GM23338 (cell line): ENCODE results near the gene ABCD2. TPM values are rescaled to one million over a fixed set of nuclear protein-coding genes. Genes with fewer than 3 reads are reported as not detected.
"Not testable (repeated sequence)": the region's sequence is repeated elsewhere in the genome, so short reads cannot be mapped to it uniquely, and the experiment has no call there.

Experiments used
- ATAC-seq: fragments of 200-7000 bp; cut with Tn5 transposase; 3 replicates; pipeline ENCODE4 v1.9.1; 2020
- DNase-seq: peaks from one replicate; pipeline ENCODE4 v3.0.0-alpha.2; 2015; ENCODE audit warnings: low spot score
- H2AFZ ChIP-seq: fragments of 200-600 bp; sonication (generic); 2 replicates; pipeline ENCODE4 v1.8.0; 2016; ENCODE audit warnings: antibody characterized with exemption, mild to moderate bottlenecking, moderate library complexity
- H3F3A ChIP-seq: fragments of 200-600 bp; sonication (generic); replicated peaks from 2 replicates; pipeline ENCODE4 v1.8.0; 2017; ENCODE audit warnings: antibody characterized with exemption, mixed run types, low read depth
- H3K27ac ChIP-seq: fragments of 200-600 bp; sonication (generic); 2 replicates; pipeline ENCODE4 v1.6.1; 2016; ENCODE audit warnings: low read depth
- H3K27me3 ChIP-seq: fragments of 200-600 bp; sonication (generic); 2 replicates; pipeline ENCODE4 v1.8.0; 2016; ENCODE audit warnings: mild to moderate bottlenecking, mixed run types, moderate library complexity; ENCODE audit not compliant: insufficient read depth
- H3K36me3 ChIP-seq: fragments of 200-600 bp; sonication (generic); 2 replicates; pipeline ENCODE4 v1.8.0; 2016; ENCODE audit warnings: mild to moderate bottlenecking; ENCODE audit not compliant: insufficient read depth
- H3K4me1 ChIP-seq: fragments of 200-600 bp; sonication (generic); 2 replicates; pipeline ENCODE4 v1.8.0; 2016; ENCODE audit warnings: mild to moderate bottlenecking, moderate library complexity; ENCODE audit not compliant: insufficient read depth
- H3K4me2 ChIP-seq: fragments of 200-600 bp; sonication (generic); 2 replicates; pipeline ENCODE4 v1.7.1; 2017; ENCODE audit warnings: mixed run types
- H3K4me3 ChIP-seq: fragments of 200-600 bp; sonication (generic); 2 replicates; pipeline ENCODE4 v1.6.1; 2016; ENCODE audit warnings: mixed run types
- H3K79me2 ChIP-seq: fragments of 200-600 bp; sonication (generic); replicated peaks from 2 replicates; pipeline ENCODE4 v1.8.0; 2017; ENCODE audit warnings: mild to moderate bottlenecking; ENCODE audit not compliant: insufficient read depth
- H3K9me2 ChIP-seq: fragments of 200-600 bp; sonication (generic); 2 replicates; pipeline ENCODE4 v1.8.0; 2017; ENCODE audit not compliant: insufficient read depth
- H4K20me1 ChIP-seq: fragments of 200-600 bp; sonication (generic); replicated peaks from 2 replicates; pipeline ENCODE4 v1.8.0; 2017; ENCODE audit warnings: mild to moderate bottlenecking; ENCODE audit not compliant: insufficient read depth
- H3K27ac Mint-ChIP-seq: 2 replicates; pipeline ENCODE4 v1.8.0; 2020; ENCODE audit warnings: inconsistent platforms, mild to moderate bottlenecking, moderate library complexity, mixed read lengths
- H3K27me3 Mint-ChIP-seq: 3 replicates; pipeline ENCODE4 v1.8.0; 2022; ENCODE audit warnings: low read depth, mild to moderate bottlenecking, moderate library complexity, mixed read lengths, inconsistent platforms; ENCODE audit not compliant: insufficient read depth, poor library complexity
- H3K36me3 Mint-ChIP-seq: 3 replicates; pipeline ENCODE4 v1.8.0; 2021; ENCODE audit warnings: low read depth, mild to moderate bottlenecking, inconsistent platforms, moderate library complexity, mixed read lengths
- H3K4me1 Mint-ChIP-seq: 3 replicates; pipeline ENCODE4 v1.8.0; 2020; ENCODE audit warnings: mild to moderate bottlenecking, inconsistent platforms, mixed read lengths
- H3K4me3 Mint-ChIP-seq: 3 replicates; pipeline ENCODE4 v1.8.0; 2021; ENCODE audit warnings: moderate library complexity, mild to moderate bottlenecking, inconsistent platforms, mixed read lengths
- H3K9me3 Mint-ChIP-seq: 3 replicates; pipeline ENCODE4 v1.8.0; 2020; ENCODE audit warnings: moderate library complexity, mild to moderate bottlenecking, inconsistent platforms, mixed read lengths
- CREB1 ChIP-seq: fragments of 250-450 bp; sonication (Bioruptor Pico); IDR thresholded peaks from 2 replicates; pipeline ENCODE4 v1.5.0; 2020; ENCODE audit warnings: low read depth, mild to moderate bottlenecking, moderate library complexity
- POLR2AphosphoS5 ChIP-seq: IDR thresholded peaks from 2 replicates; pipeline ENCODE4 v1.6.1; 2016; ENCODE audit warnings: antibody characterized with exemption, low read depth
- REST ChIP-seq: IDR thresholded peaks from one replicate; pipeline ENCODE4 v1.6.1; 2018; ENCODE audit warnings: antibody characterized with exemption; ENCODE audit not compliant: unreplicated experiment
- polyA plus RNA-seq: library from polyadenylated mRNA; unstranded; fragments of >200 nt; fragmentation: Nextera tagmentation; extraction: Ambion mirVana; gene quantifications from 2 replicates; pipeline ENCODE4 v1.2.1, GENCODE V29; 2016
- total RNA-seq: library from RNA; depleted of rRNA; stranded (reverse); fragments of >200 nt; shearing (Covaris generic); gene quantifications from 2 replicates; pipeline ENCODE4 v1.2.3, GENCODE V29; 2014
- TF ChIP-seq, protein P1 (sequence below): fragments of 250-450 bp; sonication (Bioruptor Pico); IDR thresholded peaks from 2 replicates; pipeline ENCODE4 v1.5.0; 2020; ENCODE audit warnings: mild to moderate bottlenecking, moderate library complexity

Gene ABCD2
- total and polyA plus RNA-seq, 2 experiments from 2014 or later, result not detected

- TF ChIP-seq, protein P1, sequence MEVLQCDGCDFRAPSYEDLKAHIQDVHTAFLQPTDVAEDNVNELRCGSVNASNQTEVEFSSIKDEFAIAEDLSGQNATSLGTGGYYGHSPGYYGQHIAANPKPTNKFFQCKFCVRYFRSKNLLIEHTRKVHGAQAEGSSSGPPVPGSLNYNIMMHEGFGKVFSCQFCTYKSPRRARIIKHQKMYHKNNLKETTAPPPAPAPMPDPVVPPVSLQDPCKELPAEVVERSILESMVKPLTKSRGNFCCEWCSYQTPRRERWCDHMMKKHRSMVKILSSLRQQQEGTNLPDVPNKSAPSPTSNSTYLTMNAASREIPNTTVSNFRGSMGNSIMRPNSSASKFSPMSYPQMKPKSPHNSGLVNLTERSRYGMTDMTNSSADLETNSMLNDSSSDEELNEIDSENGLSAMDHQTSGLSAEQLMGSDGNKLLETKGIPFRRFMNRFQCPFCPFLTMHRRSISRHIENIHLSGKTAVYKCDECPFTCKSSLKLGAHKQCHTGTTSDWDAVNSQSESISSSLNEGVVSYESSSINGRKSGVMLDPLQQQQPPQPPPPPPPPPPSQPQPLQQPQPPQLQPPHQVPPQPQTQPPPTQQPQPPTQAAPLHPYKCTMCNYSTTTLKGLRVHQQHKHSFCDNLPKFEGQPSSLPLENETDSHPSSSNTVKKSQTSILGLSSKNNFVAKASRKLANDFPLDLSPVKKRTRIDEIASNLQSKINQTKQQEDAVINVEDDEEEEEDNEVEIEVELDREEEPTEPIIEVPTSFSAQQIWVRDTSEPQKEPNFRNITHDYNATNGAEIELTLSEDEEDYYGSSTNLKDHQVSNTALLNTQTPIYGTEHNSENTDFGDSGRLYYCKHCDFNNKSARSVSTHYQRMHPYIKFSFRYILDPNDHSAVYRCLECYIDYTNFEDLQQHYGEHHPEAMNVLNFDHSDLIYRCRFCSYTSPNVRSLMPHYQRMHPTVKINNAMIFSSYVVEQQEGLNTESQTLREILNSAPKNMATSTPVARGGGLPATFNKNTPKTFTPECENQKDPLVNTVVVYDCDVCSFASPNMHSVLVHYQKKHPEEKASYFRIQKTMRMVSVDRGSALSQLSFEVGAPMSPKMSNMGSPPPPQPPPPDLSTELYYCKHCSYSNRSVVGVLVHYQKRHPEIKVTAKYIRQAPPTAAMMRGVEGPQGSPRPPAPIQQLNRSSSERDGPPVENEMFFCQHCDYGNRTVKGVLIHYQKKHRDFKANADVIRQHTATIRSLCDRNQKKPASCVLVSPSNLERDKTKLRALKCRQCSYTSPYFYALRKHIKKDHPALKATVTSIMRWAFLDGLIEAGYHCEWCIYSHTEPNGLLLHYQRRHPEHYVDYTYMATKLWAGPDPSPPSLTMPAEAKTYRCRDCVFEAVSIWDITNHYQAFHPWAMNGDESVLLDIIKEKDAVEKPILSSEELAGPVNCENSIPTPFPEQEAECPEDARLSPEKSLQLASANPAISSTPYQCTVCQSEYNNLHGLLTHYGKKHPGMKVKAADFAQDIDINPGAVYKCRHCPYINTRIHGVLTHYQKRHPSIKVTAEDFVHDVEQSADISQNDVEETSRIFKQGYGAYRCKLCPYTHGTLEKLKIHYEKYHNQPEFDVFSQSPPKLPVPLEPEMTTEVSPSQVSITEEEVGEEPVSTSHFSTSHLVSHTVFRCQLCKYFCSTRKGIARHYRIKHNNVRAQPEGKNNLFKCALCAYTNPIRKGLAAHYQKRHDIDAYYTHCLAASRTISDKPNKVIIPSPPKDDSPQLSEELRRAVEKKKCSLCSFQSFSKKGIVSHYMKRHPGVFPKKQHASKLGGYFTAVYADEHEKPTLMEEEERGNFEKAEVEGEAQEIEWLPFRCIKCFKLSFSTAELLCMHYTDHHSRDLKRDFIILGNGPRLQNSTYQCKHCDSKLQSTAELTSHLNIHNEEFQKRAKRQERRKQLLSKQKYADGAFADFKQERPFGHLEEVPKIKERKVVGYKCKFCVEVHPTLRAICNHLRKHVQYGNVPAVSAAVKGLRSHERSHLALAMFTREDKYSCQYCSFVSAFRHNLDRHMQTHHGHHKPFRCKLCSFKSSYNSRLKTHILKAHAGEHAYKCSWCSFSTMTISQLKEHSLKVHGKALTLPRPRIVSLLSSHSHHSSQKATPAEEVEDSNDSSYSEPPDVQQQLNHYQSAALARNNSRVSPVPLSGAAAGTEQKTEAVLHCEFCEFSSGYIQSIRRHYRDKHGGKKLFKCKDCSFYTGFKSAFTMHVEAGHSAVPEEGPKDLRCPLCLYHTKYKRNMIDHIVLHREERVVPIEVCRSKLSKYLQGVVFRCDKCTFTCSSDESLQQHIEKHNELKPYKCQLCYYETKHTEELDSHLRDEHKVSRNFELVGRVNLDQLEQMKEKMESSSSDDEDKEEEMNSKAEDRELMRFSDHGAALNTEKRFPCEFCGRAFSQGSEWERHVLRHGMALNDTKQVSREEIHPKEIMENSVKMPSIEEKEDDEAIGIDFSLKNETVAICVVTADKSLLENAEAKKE (CRISPR knock-in tag), result no peak
- TF ChIP-seq REST (no peak), POLR2AphosphoS5 (no peak), CREB1 (CRISPR knock-in tag) (no peak)
Observed at GRCh38 chr12:39623919-39624318, 4.3 kb upstream of the ABCD2 start (continued).

DNA sequence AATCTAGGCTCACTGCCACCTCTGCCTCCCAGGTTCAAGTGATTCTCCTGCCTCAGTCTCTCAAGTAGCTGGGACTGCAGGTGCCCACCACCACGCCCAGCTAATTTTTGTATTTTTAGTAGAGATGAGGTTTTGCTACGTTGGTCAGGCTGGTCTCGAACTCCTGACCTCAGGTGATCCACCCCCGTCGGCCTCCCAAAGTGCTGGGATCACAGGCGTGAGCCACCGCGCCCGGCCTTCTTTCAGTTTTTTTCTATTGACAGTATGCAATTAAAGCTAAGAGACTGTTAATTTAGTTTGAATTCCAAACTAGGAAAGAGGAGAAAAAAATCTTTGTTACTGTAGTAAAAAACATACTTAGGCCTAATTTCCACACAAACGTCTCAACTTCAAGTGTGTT, 3.6 kb upstream of the ABCD2 start:
- H3K4me1 Mint-ChIP-seq, H3K4me3 Mint-ChIP-seq, H3K27ac ChIP-seq, H3K4me3 ChIP-seq, H3K9me2 ChIP-seq, H3F3A ChIP-seq, H3K4me1 ChIP-seq, H3K27ac Mint-ChIP-seq, H3K36me3 Mint-ChIP-seq, DNase-seq, H3K36me3 ChIP-seq, H4K20me1 ChIP-seq, H2AFZ ChIP-seq, H3K27me3 Mint-ChIP-seq, H3K9me3 Mint-ChIP-seq, H3K4me2 ChIP-seq, H3K27me3 ChIP-seq, ATAC-seq, H3K79me2 ChIP-seq: not testable (repeated sequence)
